SK-N-SH (cell line): ENCODE results near the gene CELA3B. TPM values are rescaled to one million over a fixed set of nuclear protein-coding genes. Genes with fewer than 3 reads are reported as not detected.
"Not testable (repeated sequence)": the region's sequence is repeated elsewhere in the genome, so short reads cannot be mapped to it uniquely, and the experiment has no call there.

Experiments used
- CTCF ChIA-PET: fragments of 300-600, 350-600 bp; formaldehyde crosslinking; extraction: SDS; loops from one replicate; lab custom pipeline; 2021; lab: Yijun Ruan, JAX
- POLR2A ChIA-PET: fragments of 350-600 bp; sonication (Branson Sonifier 250); formaldehyde crosslinking; extraction: SDS; loops from one replicate; lab custom pipeline; 2020; ENCODE audit warnings: antibody characterized with exemption, inconsistent platforms; lab: Yijun Ruan, JAX
- DNase-seq: peaks from one replicate; pipeline ENCODE4 v3.0.0; 2012
- H2AFZ ChIP-seq: fragments of 200-600 bp; sonication (generic); 2 replicates; pipeline ENCODE4 v1.8.1; 2016; ENCODE audit warnings: antibody characterized with exemption, mild to moderate bottlenecking, low read depth
- H3F3A ChIP-seq: fragments of 200-600 bp; sonication (generic); replicated peaks from 2 replicates; pipeline ENCODE3; 2016; ENCODE audit warnings: antibody characterized with exemption, mild to moderate bottlenecking; ENCODE audit not compliant: insufficient read depth
- H3K27ac ChIP-seq, 2 experiments: fragments of 200-500 bp in 1 of 2; fragments of 200-600 bp in 1 of 2; sonication (Bioruptor generic) in 1 of 2; sonication (generic), shearing (Covaris generic) in 1 of 2; 2 replicates each; pipeline versions ENCODE4 v1.5.1 to v1.6.1; 2014 to 2016; ENCODE audit warnings: low read depth in 2 of 2, inconsistent platforms in 1 of 2, low read length in 1 of 2, mild to moderate bottlenecking in 1 of 2, mixed read lengths in 1 of 2
- H3K27me3 ChIP-seq: fragments of 200-600 bp; sonication (generic), shearing (Covaris generic); 2 replicates; pipeline ENCODE4 v1.6.1; 2016; ENCODE audit warnings: mixed run types; ENCODE audit not compliant: insufficient read depth
- H3K36me3 ChIP-seq, 2 experiments: fragments of 200-500 bp in 1 of 2; fragments of 200-600 bp in 1 of 2; sonication (Bioruptor generic) in 1 of 2; sonication (generic) in 1 of 2; replicated peaks in 1 of 2; 2 replicates each; pipeline versions ENCODE3 to v1.5.1; 2014 to 2016; ENCODE audit warnings: low read length in 1 of 2, mild to moderate bottlenecking in 1 of 2; ENCODE audit not compliant: insufficient read depth in 2 of 2, control insufficient read depth in 1 of 2
- H3K4me1 ChIP-seq, 2 experiments: fragments of 200-500 bp in 1 of 2; fragments of 200-600 bp in 1 of 2; sonication (Bioruptor generic) in 1 of 2; sonication (generic), shearing (Covaris generic) in 1 of 2; 2 replicates each; pipeline versions ENCODE4 v1.5.1 to v1.6.1; 2014 to 2016; ENCODE audit warnings: low read depth in 1 of 2, low read length in 1 of 2, mixed run types in 1 of 2; ENCODE audit not compliant: insufficient read depth in 2 of 2, control insufficient read depth in 1 of 2
- H3K4me2 ChIP-seq: fragments of 200-600 bp; sonication (generic), shearing (Covaris generic); 2 replicates; pipeline ENCODE4 v1.6.1; 2017; ENCODE audit warnings: mixed run types
- H3K4me3 ChIP-seq, 2 experiments: fragments of 200-500 bp in 1 of 2; fragments of 200-600 bp in 1 of 2; sonication (Bioruptor generic) in 1 of 2; sonication (generic), shearing (Covaris generic) in 1 of 2; 2 replicates each; pipeline versions ENCODE4 v1.5.1 to v1.8.1; 2014 to 2016; ENCODE audit warnings: low read depth in 2 of 2, inconsistent platforms in 1 of 2, low read length in 1 of 2, mild to moderate bottlenecking in 1 of 2, mixed read lengths in 1 of 2, moderate library complexity in 1 of 2
- H3K79me2 ChIP-seq: fragments of 200-600 bp; sonication (generic); 2 replicates; pipeline ENCODE4 v1.8.1; 2017; ENCODE audit warnings: mild to moderate bottlenecking; ENCODE audit not compliant: insufficient read depth
- H3K9ac ChIP-seq: fragments of 200-600 bp; sonication (generic); 2 replicates; pipeline ENCODE4 v1.6.1; 2017; ENCODE audit warnings: mixed run types
- H3K9me2 ChIP-seq: fragments of 200-600 bp; sonication (generic); 2 replicates; pipeline ENCODE4 v1.6.1; 2017; ENCODE audit warnings: mixed run types
- H3K9me3 ChIP-seq: fragments of 200-600 bp; sonication (generic); 2 replicates; pipeline ENCODE4 v1.6.1; 2017; ENCODE audit warnings: mixed run types, mild to moderate bottlenecking, moderate library complexity
- H4K20me1 ChIP-seq: fragments of 200-600 bp; sonication (generic); 2 replicates; pipeline ENCODE4 v1.6.1; 2017; ENCODE audit warnings: mild to moderate bottlenecking, mixed run types; ENCODE audit not compliant: insufficient read depth
- CHD2 ChIP-seq: fragments of 150-350 bp; IDR thresholded peaks from 2 replicates; pipeline ENCODE4 v1.6.1; 2018; ENCODE audit warnings: low read length; ENCODE audit not compliant: partially characterized antibody
- FOSL2 ChIP-seq: IDR thresholded peaks from 2 replicates; pipeline ENCODE4 v1.4.0; 2012; ENCODE audit warnings: low read depth, mild to moderate bottlenecking, moderate library complexity, borderline replicate concordance
- FOXM1 ChIP-seq: IDR thresholded peaks from 2 replicates; pipeline ENCODE4 v1.4.0; 2012; ENCODE audit warnings: low read depth, mild to moderate bottlenecking
- GATA2 ChIP-seq: sonication (generic); formaldehyde crosslinking; IDR thresholded peaks from 2 replicates; pipeline ENCODE4 v1.5.0; 2020; ENCODE audit warnings: mild to moderate bottlenecking, missing genetic modification reagents
- JUND ChIP-seq: IDR thresholded peaks from 2 replicates; pipeline ENCODE4 v1.4.0; 2012
- RAD21 ChIP-seq: IDR thresholded peaks from 2 replicates; pipeline ENCODE4 v1.6.1; 2012; ENCODE audit warnings: mild to moderate bottlenecking, low read length
- RCOR1 ChIP-seq: fragments of 150-350 bp; IDR thresholded peaks from 2 replicates; pipeline ENCODE4 v1.6.1; 2017; ENCODE audit warnings: antibody characterized with exemption, low read length
- RFX5 ChIP-seq: IDR thresholded peaks from 2 replicates; pipeline ENCODE4 v1.6.1; 2012; ENCODE audit warnings: mild to moderate bottlenecking, improper control_type of control experiment, low read length
- SMC3 ChIP-seq: IDR thresholded peaks from 2 replicates; pipeline ENCODE4 v1.6.1; 2012; ENCODE audit warnings: low read depth, low read length, improper control_type of control experiment
- WGBS: methylation state at CpG from one replicate; pipeline ENCODE4 v1.1.6; 2017; ENCODE audit warnings: low lambda C conversion rate; 5-methylcytosine and 5-hydroxymethylcytosine counted together
- polyA plus RNA-seq, 3 experiments: library from polyadenylated mRNA; depleted of rRNA; stranded (reverse); fragments of >200 nt; gene quantifications; 2 replicates each; pipeline ENCODE4 v1.2.3, GENCODE V29; 2012
- TF ChIP-seq, protein P1 (sequence below): IDR thresholded peaks from 2 replicates; pipeline ENCODE4 v1.4.0; 2012; ENCODE audit warnings: low read depth, borderline replicate concordance
- TF ChIP-seq, protein P2 (sequence below): IDR thresholded peaks from 2 replicates; pipeline ENCODE4 v1.4.0; 2012; ENCODE audit warnings: low read depth, borderline replicate concordance
- TF ChIP-seq, protein P3 (sequence below): IDR thresholded peaks from 2 replicates; pipeline ENCODE4; 2012
- TF ChIP-seq, protein P4 (sequence below): fragments of 150-350 bp; IDR thresholded peaks from 2 replicates; pipeline ENCODE4 v1.6.1; 2016; ENCODE audit warnings: mild to moderate bottlenecking, low read depth, low read length

The CELA3B gene
- polyA plus RNA-seq, 1 of the 3 experiments (the other 2 are of a cell fraction): not detected

DNA sequence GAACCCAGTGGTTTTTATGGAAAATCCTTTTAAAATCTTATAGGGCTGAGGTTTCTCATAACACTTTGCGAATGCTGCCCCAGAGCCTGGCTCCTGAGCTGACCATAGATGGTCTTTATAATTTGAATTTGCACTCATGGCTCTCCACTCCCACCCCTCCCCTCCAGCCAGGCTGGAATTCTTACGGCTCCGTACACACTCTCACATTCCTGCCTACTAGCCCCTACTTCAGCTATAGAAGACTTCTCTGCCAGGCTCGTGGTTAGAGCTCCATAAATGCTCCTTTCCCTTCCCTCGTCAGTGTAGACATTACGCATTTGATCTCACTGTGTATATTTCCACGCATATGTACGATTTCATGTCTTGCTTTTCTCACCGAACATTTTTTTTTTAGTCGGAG lies 34.4 kb upstream of the CELA3B start (continued):
- TF ChIP-seq, protein P1, sequence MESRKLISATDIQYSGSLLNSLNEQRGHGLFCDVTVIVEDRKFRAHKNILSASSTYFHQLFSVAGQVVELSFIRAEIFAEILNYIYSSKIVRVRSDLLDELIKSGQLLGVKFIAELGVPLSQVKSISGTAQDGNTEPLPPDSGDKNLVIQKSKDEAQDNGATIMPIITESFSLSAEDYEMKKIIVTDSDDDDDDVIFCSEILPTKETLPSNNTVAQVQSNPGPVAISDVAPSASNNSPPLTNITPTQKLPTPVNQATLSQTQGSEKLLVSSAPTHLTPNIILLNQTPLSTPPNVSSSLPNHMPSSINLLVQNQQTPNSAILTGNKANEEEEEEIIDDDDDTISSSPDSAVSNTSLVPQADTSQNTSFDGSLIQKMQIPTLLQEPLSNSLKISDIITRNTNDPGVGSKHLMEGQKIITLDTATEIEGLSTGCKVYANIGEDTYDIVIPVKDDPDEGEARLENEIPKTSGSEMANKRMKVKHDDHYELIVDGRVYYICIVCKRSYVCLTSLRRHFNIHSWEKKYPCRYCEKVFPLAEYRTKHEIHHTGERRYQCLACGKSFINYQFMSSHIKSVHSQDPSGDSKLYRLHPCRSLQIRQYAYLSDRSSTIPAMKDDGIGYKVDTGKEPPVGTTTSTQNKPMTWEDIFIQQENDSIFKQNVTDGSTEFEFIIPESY: no peak
- no peak for TF ChIP-seq GATA2 (CRISPR knock-in tag)

DNA sequence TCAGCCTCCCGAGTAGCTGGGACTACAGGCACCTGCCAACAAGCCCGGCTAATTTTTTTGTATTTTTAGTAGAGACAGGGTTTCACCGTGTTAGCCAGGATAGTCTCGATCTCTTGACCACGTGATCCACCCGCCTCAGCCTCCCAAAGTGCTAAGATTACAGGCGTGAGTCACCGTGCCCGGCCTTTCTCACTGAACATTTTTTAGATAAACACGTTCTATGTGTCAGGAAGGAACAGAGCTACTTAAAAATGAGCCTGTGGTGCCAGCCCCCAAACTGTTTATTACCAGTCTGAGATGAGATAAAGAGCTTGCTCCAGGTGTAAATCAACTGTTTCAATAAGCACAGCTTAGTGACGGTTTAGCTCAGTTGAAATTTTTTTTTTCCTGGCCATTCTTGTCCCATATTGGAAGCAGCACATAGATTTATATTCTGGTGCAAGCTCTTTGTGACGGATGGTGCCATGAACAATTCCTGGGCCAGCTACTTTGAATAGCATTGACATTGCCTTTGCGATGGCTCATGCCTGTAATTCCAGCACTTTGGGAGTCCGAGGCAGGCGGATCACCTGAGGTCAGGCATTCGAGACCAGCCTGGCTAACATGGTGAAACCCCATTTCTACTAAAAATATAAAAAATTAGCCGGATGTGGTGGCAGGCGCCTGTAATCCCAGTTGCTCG lies 33.7 kb upstream of the CELA3B start:
- H3K27me3 ChIP-seq, H3K79me2 ChIP-seq, H4K20me1 ChIP-seq, POLR2A ChIA-PET, H3K36me3 ChIP-seq, H3K9me3 ChIP-seq, H3K4me3 ChIP-seq, H3K9me2 ChIP-seq, H2AFZ ChIP-seq, DNase-seq, H3K9ac ChIP-seq, H3K27ac ChIP-seq, H3K4me2 ChIP-seq: not testable (repeated sequence)
- 73% methylated on average over 19 of the region's 19 CpGs for WGBS
- Histone ChIP-seq H3K4me1 (peaks cover 12 to 20% of the 10 kb centered on the region in 2 experiments; a peak in 3 of 4 replicates), H3F3A (peaks cover 32% of the 10 kb centered on the region)
- TF ChIP-seq, protein P2, sequence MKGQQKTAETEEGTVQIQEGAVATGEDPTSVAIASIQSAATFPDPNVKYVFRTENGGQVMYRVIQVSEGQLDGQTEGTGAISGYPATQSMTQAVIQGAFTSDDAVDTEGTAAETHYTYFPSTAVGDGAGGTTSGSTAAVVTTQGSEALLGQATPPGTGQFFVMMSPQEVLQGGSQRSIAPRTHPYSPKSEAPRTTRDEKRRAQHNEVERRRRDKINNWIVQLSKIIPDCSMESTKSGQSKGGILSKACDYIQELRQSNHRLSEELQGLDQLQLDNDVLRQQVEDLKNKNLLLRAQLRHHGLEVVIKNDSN: peak; percentile 50; the same call in 1 of the 2 replicates
- peak; percentile 13; the same call in 1 of the 2 replicates for TF ChIP-seq FOSL2
- CTCF ChIA-PET: interaction anchor here (0.9 to 1.0 kb wide), 2 partner anchors 12 to 161 kb away, joined by 3 read pairs; partner anchors contain the start of gene USP48

DNA sequence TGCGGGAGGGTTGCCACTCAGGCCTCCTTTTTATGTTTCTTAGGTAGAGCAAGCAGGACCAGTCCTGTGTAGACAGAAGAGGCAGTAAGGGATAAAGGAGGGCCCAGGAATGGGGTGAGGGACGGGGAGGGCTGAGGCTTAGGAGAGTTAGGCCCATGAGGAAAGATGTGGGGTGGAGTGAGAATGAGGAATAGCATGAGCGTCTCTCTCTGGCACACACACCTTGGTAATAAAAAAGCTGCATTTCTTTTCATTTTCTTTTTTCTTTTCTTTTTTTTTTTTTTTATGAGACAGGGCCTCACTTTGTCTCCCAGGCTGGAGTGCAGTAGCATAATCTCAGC lies 32.1 kb upstream of the CELA3B start:
- Histone ChIP-seq H3K4me2 (no peak overlapping the region), H3F3A (peaks cover 20% of the 10 kb centered on the region), H3K9me2 (no peaks in the 10 kb centered on the region), H3K9ac (no peak overlapping the region), H3K79me2 (no peaks in the 10 kb centered on the region), H3K27ac (no peak overlapping the region), H3K4me3 (no peak overlapping the region), H3K9me3 (no peaks in the 10 kb centered on the region), H4K20me1 (no peaks in the 10 kb centered on the region), H3K4me1 (peaks cover 3 to 7% of the 10 kb centered on the region in 2 experiments; a peak in 2 of 4 replicates), H3K27me3 (no peaks in the 10 kb centered on the region), H2AFZ (no peak overlapping the region), H3K36me3 (no peaks in the 10 kb centered on the region)
- ChIA-PET CTCF (interaction anchor here (1.0 to 1.4 kb wide), 2 partner anchors 162 to 286 kb away, joined by 3 read pairs; partner anchors contain the start of gene USP48), POLR2A (no interaction called here)
- 97% methylated on average over 3 of the region's 3 CpGs for WGBS
- DNase-seq: no peak
- TF ChIP-seq RFX5 (no peak), RCOR1 (no peak), SMC3 (no peak), FOXM1 (no peak), RAD21 (no peak), CHD2 (no peak), JUND (no peak)
- TF ChIP-seq, protein P3, sequence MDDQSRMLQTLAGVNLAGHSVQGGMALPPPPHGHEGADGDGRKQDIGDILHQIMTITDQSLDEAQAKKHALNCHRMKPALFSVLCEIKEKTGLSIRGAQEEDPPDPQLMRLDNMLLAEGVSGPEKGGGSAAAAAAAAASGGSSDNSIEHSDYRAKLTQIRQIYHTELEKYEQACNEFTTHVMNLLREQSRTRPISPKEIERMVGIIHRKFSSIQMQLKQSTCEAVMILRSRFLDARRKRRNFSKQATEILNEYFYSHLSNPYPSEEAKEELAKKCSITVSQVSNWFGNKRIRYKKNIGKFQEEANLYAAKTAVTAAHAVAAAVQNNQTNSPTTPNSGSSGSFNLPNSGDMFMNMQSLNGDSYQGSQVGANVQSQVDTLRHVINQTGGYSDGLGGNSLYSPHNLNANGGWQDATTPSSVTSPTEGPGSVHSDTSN: no peak
- TF ChIP-seq, protein P4, sequence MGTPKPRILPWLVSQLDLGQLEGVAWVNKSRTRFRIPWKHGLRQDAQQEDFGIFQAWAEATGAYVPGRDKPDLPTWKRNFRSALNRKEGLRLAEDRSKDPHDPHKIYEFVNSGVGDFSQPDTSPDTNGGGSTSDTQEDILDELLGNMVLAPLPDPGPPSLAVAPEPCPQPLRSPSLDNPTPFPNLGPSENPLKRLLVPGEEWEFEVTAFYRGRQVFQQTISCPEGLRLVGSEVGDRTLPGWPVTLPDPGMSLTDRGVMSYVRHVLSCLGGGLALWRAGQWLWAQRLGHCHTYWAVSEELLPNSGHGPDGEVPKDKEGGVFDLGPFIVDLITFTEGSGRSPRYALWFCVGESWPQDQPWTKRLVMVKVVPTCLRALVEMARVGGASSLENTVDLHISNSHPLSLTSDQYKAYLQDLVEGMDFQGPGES: no peak
